Smooth muscle cell (in vitro differentiated cells): Measurements from ENCODE around the gene COL24A1. TPM values are rescaled to one million over a fixed set of nuclear protein-coding genes. Genes with fewer than 3 reads are reported as not detected.

ENCODE experiments used
- DNase-seq: peaks from one replicate; lab custom pipeline; 2025; ENCODE audit not compliant: unreplicated experiment; lab: John Stamatoyannopoulos, UW
- H2AFZ ChIP-seq: fragments of 200-600 bp; sonication (generic); 2 replicates; pipeline ENCODE4 v1.6.0; 2016; ENCODE audit warnings: antibody characterized with exemption, low read depth, mild to moderate bottlenecking
- H3F3A ChIP-seq: fragments of 200-600 bp; sonication (generic); 2 replicates; pipeline ENCODE4 v1.6.0; 2017; ENCODE audit warnings: antibody characterized with exemption, low read depth
- H3K27ac ChIP-seq: fragments of 200-600 bp; sonication (generic); 2 replicates; pipeline ENCODE4 v1.5.1; 2016; ENCODE audit warnings: low read depth, mild to moderate bottlenecking
- H3K27me3 ChIP-seq: fragments of 200-600 bp; sonication (generic); 2 replicates; pipeline ENCODE4 v1.6.1; 2016; ENCODE audit warnings: low read depth, mild to moderate bottlenecking
- H3K36me3 ChIP-seq: fragments of 200-600 bp; sonication (generic); 2 replicates; pipeline ENCODE4 v1.5.1; 2016; ENCODE audit warnings: low read depth
- H3K4me1 ChIP-seq: fragments of 200-600 bp; sonication (generic); 2 replicates; pipeline ENCODE4 v1.5.1; 2016; ENCODE audit warnings: low read depth
- H3K4me2 ChIP-seq: fragments of 200-600 bp; sonication (generic); 2 replicates; pipeline ENCODE4 v1.6.0; 2016; ENCODE audit warnings: mild to moderate bottlenecking
- H3K4me3 ChIP-seq: fragments of 200-600 bp; sonication (generic); 2 replicates; pipeline ENCODE4 v1.5.1; 2016; ENCODE audit warnings: mild to moderate bottlenecking
- H3K79me2 ChIP-seq: fragments of 200-600 bp; sonication (generic); 2 replicates; pipeline ENCODE4 v1.6.0; 2016; ENCODE audit warnings: low read depth, mild to moderate bottlenecking
- H3K9ac ChIP-seq: fragments of 200-600 bp; sonication (generic); 2 replicates; pipeline ENCODE4 v1.6.0; 2016; ENCODE audit warnings: low read depth
- H3K9me3 ChIP-seq: fragments of 200-600 bp; sonication (generic); replicated peaks from 2 replicates; pipeline ENCODE4 v1.5.1; 2016; ENCODE audit warnings: low read depth
- H4K20me1 ChIP-seq: fragments of 200-600 bp; sonication (generic); 2 replicates; pipeline ENCODE4 v1.6.0; 2016; ENCODE audit warnings: low read depth
- CTCF ChIP-seq: fragments of 200-600 bp; sonication (generic); IDR thresholded peaks from 2 replicates; pipeline ENCODE4 v1.5.1; 2017; ENCODE audit warnings: borderline replicate concordance, mild to moderate bottlenecking, antibody characterized with exemption; ENCODE audit not compliant: insufficient read depth, poor library complexity, severe bottlenecking
- WGBS: methylation state at CpG from one replicate; pipeline ENCODE4 v1.1.7; 2016; ENCODE audit warnings: low lambda C conversion rate; 5-methylcytosine and 5-hydroxymethylcytosine counted together
- polyA plus RNA-seq: library from polyadenylated mRNA; unstranded; fragments of >200 nt; fragmentation: Nextera tagmentation; extraction: Ambion mirVana; gene quantifications from 2 replicates; pipeline ENCODE4 v1.2.1, GENCODE V29; 2016
- total RNA-seq: library from RNA; depleted of rRNA; stranded (reverse); fragments of >200 nt; gene quantifications from 2 replicates; pipeline ENCODE4 v1.2.3, GENCODE V29; 2014

COL24A1 gene
- total and polyA plus RNA-seq, 2 experiments from 2014 or later, result 1.5 to 3.2 TPM

DNA sequence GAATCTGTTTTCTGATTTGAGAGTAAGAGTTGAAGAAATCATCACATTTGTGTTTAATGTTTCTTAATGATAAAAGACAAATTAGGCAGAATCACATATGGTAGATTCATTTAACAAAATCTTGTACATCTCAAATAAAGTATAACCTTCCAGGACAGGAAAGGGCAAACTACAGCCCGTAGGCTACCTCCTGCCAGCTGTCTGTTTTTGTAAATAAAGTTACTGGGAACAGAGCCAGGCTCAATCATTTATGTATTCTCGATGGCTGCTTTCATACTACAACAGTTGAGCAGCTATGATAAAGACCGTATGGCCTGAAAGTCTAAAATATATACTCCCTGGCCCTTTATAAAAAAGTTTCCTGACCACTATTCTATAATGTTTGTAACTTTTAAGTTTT, 204.1 kb downstream of the COL24A1 start:
- Histone ChIP-seq H2AFZ (no peak overlapping the region), H3K36me3 (no peaks in the 10 kb centered on the region), H3K27me3 (no peaks in the 10 kb centered on the region), H3K9me3 (no peaks in the 10 kb centered on the region), H3K4me2 (no peak overlapping the region), H3K27ac (no peak overlapping the region), H4K20me1 (no peaks in the 10 kb centered on the region), H3K79me2 (no peaks in the 10 kb centered on the region), H3F3A (no peaks in the 10 kb centered on the region), H3K4me1 (no peaks in the 10 kb centered on the region), H3K4me3 (no peak overlapping the region), H3K9ac (no peak overlapping the region)
- DNase-seq, result no peak
- WGBS, result 65% methylated on average over 3 of the region's 3 CpGs
- TF ChIP-seq CTCF, result no peak

DNA sequence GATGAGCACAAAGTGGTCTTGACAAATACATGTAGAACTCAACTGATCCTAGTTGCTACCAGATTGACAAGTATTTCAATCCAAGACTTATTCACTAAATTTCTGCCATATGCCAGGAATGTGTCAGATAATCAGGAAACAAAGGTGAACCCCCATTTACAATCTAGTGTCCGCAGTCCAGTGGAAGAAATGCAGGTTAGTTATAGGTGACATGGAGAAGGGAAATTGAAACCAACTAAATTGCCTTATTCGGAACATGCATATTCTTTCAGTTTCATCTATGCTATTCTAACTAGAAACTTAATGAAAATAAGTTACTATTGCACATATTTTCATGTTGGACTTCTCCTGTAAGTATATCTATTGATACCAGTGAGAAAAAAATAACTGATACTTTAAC, 209.4 kb downstream of the COL24A1 start:
- Histone ChIP-seq H3K36me3 (no peaks in the 10 kb centered on the region), H3K4me1 (no peaks in the 10 kb centered on the region), H3K27me3 (no peaks in the 10 kb centered on the region), H4K20me1 (no peaks in the 10 kb centered on the region), H3K9me3 (no peaks in the 10 kb centered on the region), H3K9ac (no peak overlapping the region), H2AFZ (no peak overlapping the region), H3F3A (no peaks in the 10 kb centered on the region), H3K4me3 (no peak overlapping the region), H3K27ac (no peak overlapping the region), H3K79me2 (no peaks in the 10 kb centered on the region), H3K4me2 (no peak overlapping the region)
- no peak for DNase-seq
- 97% methylated on average over 2 of the region's 2 CpGs for WGBS
- no peak for TF ChIP-seq CTCF

DNA sequence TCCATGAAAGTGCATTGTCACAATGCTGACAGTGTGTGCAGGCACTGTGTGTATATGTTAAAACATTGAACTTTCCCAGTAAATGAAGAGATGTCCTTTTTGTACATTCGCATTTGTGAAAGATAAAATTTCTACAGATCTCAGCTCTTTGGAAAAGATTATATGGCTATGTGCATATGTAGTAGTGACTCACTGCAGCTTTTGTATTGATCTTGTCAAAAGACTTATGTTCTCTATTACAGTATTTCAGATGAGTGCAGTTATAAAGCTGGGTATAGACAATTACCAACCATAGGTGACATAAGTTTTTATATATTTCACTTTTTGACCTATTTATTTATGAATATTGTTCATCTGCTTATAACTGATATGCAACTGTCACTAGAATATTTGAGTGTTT, 212.6 kb downstream of the COL24A1 start:
- no peaks in the 10 kb centered on the region for H4K20me1 ChIP-seq
- H3F3A ChIP-seq, result no peaks in the 10 kb centered on the region
- H3K4me2 ChIP-seq, result no peak overlapping the region
- no peak for DNase-seq
- H3K4me3 ChIP-seq, result no peak overlapping the region
- H3K36me3 ChIP-seq, result no peaks in the 10 kb centered on the region
- no peak overlapping the region for H2AFZ ChIP-seq
- WGBS, result 94% methylated on average over 1 of the region's 1 CpG
- H3K9me3 ChIP-seq, result no peaks in the 10 kb centered on the region
- no peak overlapping the region for H3K27ac ChIP-seq
- no peak for TF ChIP-seq CTCF
- H3K79me2 ChIP-seq, result no peaks in the 10 kb centered on the region
- H3K27me3 ChIP-seq, result no peaks in the 10 kb centered on the region
- no peak overlapping the region for H3K9ac ChIP-seq
- no peaks in the 10 kb centered on the region for H3K4me1 ChIP-seq

DNA sequence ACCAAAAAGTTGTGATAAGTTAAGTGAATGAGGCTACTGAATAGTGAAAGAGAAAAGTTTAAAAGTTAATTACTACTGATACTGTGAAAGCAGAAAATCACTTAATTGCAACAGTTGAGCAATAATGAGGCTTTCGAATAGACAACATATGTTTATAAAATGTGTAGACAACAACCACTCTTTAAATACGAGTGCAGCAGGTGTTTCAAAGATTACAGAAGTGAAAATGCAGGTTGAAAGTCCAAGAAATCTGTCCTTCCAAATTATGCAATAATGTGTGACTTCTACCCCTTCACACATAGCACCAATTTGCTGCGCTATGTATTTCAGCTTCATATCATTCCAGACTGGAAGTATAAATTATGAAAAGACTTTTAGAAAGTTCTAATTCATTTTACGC, 213.0 kb downstream of the COL24A1 start:
- no peaks in the 10 kb centered on the region for H3K4me1 ChIP-seq
- H3K9ac ChIP-seq, result no peak overlapping the region
- TF ChIP-seq CTCF, result no peak
- WGBS, result 91% methylated on average over 4 of the region's 4 CpGs
- no peak for DNase-seq
- H3K79me2 ChIP-seq, result no peaks in the 10 kb centered on the region
- no peaks in the 10 kb centered on the region for H3K27me3 ChIP-seq
- H3F3A ChIP-seq, result no peaks in the 10 kb centered on the region
- no peaks in the 10 kb centered on the region for H3K9me3 ChIP-seq
- no peak overlapping the region for H3K4me3 ChIP-seq
- no peaks in the 10 kb centered on the region for H4K20me1 ChIP-seq
- H2AFZ ChIP-seq, result no peak overlapping the region
- H3K27ac ChIP-seq, result no peak overlapping the region
- H3K4me2 ChIP-seq, result no peak overlapping the region
- no peaks in the 10 kb centered on the region for H3K36me3 ChIP-seq
